Measurements from ENCODE around the gene GNAL.
A peak's percentile ranks its signal among the peaks of the same experiment; 100 is the strongest.
"Not testable (repeated sequence)": the region's sequence is repeated elsewhere in the genome, so short reads cannot be mapped to it uniquely, and the experiment has no call there.

The GNAL gene

DNA sequence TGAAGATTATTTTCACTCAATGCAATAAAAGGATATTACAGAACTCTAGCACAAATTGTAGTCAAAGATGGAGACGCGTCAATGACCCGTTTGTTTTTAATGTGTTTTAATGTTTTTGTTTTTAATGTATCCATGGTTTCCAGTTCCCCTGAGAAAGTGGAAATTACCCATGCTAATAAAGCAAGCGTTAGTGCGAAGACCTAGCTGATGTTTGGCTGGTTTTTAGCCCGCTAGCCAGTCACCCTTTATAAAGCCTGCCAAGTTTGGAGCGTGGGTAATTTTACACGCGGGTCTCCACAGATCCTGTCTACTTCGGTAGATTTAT is 161.7 kb downstream of the GNAL start:
- DNase-seq (ENCODE audit: low read depth), result no peak

DNA sequence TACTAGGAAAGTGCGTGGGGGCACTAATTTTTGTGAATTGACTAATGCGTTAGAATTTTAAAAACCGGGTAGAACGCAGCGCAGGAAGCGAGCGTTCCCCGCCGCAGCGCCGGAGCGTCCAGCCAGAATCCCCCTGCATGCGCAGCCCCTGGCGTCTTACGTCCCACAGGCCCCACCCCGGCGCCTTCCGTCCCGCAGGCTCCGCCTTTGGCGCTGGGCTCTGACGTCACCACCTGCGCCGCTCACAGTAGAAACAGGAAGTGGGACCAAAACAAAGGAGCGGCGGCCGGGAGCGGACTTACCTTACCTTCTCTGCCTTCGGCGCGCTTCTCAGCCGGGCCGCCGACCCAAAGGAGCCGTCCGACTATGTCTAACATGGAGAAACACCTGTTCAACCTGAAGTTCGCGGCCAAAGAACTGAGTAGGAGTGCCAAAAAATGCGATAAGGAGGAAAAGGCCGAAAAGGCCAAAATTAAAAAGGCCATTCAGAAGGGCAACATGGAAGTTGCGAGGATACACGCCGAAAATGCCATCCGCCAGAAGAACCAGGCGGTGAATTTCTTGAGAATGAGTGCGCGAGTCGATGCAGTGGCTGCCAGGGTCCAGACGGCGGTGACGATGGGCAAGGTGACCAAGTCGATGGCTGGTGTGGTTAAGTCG is 162.2 kb downstream of the GNAL start, which contains the start of gene CHMP1B:
Gene CHMP1B, plus strand, starts transcription at position 268 of the 660 bp plus-strand sequence. Its CDS starts 99 bp downstream, at position 367.
- peak; percentile 97 for DNase-seq (ENCODE audit: low read depth)

DNA sequence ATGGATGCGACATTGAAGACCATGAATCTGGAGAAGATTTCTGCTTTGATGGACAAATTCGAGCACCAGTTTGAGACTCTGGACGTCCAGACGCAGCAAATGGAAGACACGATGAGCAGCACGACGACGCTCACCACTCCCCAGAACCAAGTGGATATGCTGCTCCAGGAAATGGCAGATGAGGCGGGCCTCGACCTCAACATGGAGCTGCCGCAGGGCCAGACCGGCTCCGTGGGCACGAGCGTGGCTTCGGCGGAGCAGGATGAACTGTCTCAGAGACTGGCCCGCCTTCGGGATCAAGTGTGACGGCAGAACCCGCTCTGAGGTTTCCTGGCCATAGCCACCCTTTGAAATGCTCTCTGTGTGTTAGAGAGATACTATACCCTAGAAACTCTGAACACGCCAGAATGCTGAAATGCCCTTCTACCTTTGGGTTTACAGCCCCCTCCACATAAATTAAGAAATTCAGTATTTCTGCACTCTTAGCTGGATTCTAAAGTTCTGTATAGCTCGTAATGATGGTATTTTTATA is 162.8 kb downstream of the GNAL start:
- DNase-seq (ENCODE audit: low read depth), result peak; percentile 4

DNA sequence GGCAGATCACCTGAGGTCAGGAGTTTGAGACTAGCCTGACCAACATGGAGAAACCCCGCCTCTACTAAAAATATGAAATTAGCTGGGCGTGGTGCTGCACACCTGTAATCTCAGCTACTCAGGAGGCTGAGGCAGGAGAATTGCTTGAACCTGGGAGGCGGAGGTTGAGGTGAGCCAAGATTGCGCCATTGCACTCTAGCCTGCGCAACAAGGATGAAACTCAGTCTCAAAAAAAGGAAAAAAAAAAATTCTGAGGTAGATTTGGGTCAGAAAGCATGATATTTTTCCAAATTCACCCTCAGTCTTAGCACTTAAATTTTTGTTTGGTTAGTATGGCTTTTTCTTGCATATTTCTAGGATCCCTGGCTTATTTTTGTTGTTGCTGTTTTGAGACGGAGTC is 165.5 kb downstream of the GNAL start:
- DNase-seq (ENCODE audit: low read depth), result not testable (repeated sequence)

DNA sequence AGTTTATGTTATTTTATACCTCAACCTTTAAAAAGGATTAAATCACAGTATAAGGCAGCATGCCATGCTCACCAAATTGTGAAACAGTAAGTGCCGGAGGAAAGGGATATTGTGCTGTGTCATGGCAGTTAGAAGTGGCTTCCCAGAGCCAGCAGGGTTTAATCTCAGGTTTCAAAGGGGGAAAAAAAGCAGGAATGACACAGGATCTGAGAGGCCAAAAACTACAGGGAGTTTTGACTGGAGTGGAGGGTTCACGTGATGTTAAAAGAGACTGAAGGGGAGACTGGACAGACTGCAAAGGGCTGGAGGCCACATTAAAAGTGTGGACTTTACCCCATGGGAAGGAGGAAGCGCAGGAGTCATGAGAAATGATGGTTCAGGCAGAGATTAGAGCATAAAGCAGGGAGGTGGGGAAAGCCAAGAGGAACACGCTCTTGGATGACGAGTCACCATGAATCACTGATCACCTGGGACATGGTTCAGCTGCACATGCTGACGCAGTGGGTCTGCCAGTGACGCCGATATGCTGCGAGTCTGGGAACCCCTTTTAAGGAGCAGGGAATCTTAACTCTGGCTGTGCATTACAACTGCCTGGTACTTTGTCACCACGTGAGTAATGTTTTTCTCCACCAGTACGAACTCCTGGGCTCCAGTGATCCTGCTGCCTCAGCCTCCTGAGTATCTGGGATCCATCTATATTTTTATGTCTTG is 168.3 kb downstream of the GNAL start:
- no peak for DNase-seq (ENCODE audit: low read depth)

DNA sequence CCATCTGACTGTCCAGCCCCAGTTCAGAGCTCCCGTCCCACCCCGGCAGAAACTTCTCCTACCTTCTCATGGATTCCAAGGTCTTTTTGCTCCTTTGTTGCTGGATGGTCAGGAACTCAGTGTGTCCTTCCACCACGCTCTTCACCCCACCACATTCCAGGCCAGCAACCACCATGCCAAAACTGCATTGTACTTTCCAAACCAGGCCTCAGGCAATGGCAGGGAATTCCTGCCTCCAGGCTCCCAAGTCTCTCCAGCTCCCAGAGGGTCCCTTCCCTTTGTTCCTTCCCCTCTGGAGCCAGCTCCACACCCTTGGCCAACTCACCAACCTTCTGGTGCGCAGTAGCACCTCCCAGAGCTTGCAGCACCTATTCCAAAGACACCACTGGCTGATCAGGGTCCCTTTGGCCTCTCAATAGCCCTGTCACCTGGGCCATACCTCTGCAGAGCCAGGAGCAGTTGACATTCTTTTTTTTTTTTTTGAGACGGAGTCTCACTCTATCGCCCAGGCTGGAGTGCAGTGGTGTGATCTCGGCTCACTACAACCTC is 170.3 kb downstream of the GNAL start:
- DNase-seq (ENCODE audit: low read depth), result no peak

DNA sequence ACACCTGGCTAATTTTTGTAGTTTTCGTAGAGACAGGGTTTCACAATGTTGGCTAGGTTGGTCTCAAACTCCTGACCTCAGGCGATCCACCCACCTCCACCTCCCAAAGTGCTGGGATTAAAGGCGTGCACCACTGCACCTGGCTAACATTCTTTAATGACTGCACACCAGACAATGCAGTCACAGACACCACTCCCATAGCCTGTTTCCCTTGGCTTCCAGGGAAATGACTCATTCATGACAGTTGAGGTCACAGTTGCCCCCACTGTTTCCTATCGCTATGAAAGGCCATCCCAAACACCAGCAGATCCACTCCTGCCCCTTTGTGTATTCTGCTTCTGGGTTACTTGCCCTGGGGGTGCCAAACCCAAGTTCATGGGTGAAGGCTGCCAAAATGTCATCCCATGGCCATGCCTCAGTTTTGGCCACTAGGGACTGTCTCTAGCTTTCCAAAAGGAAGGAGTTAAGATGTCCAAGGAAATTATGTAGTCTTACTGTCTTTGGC is 170.9 kb downstream of the GNAL start:
- DNase-seq (ENCODE audit: low read depth), result no peak

DNA sequence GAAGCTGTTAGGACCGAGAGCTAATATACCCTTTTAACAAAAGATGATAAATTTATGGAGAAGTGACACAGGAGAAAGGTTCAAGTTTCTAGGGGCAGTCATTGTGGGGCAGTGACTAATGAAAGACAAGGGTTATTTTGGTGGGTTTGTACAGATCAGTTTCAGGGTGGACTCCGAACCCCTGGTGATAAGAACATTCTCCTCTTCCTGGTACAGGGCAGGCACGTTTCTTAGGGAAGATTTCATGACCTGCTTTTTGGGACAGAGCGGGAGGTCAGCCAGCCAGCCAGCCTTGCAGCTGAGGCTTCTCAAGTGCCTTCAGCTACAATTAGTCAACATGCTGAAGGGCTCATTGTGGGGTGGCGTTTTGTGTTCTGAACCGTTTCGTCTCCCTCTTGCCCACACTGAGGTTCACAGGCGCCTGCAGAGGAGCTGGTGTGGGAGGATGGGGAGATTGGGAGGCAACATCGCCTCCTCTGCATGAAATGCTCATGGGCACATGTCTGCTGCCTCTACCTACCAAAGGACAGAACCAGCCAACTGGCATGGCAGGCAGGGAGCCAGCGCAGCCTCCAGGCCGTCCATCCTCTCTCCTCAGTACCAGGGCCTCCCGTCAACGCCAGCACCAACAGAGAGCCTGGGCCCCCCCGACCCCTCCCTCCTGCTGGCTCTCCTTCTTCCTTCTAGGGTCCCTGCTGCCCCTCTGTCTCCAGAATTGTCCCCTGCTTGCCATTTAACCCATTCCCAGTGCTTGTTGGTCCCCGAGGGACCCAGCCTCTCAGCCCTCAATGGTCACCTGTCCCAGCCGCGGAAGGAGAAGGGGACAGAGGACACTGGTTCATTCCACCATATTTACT is 171.8 kb downstream of the GNAL start:
- DNase-seq (ENCODE audit: low read depth), result no peak

DNA sequence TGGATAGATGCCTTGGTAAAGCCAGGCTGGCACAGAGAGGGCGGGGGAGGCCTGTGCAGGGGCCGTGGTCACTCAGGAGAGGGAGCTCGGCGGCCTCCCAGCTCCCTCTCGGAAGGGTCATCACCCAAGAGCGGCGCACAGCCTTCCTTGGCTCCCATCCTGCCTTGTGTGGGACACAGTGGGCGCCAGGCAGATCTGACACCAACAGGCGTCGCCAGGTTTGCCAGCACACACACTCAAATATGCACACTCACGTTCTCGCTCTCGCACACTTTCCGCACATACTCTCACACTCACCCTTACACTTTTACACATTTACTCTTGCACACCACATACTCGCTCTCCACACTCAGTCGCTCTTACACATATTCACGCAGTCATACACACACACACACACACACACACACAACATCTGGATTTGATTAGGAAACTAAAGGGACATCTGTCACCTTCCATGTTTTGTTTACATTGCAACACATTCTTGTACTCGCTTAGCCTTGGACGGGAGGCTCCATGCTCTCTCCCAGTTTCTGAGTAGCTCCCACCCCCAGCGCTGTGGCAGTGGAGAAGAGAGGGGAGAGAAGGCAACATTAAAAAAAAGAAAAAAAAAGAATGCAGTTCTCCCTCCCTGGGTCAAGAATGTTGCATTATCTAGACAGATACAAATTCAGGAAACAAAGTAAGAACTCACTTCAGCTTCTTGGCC is 172.7 kb downstream of the GNAL start:
- no peak for DNase-seq (ENCODE audit: low read depth)

DNA sequence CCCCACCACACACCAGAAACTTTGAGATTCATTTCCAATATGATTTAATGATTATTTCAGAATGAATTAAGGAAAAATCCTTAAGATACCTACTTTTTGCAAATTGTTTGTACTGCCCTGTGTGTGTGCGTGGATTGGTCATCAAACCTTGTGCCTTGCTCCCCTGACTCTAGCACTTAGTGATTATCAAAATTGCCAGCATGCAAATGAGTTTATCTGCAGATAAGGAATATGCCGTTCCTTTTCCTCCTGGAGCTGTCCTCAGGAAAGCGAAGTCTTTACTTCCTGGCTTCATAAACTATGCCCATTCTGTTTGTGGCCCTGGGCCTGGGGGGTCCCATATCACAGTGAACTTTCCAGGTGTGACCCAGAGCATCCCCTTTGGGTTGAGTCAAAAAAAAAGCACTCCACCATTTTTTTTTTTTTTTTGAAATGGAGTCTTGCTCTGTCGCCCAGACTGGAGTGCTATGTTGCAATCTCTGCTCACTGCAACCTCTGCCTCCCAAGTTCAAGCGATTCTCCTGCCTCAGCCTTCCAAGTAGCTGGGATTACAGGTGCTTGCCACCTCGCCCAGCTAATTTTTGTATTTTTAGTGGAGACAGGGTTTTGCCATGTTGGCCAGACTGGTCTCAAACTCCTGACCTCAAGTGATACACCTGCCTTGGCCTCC is 173.5 kb downstream of the GNAL start:
- no peak for DNase-seq (ENCODE audit: low read depth)

DNA sequence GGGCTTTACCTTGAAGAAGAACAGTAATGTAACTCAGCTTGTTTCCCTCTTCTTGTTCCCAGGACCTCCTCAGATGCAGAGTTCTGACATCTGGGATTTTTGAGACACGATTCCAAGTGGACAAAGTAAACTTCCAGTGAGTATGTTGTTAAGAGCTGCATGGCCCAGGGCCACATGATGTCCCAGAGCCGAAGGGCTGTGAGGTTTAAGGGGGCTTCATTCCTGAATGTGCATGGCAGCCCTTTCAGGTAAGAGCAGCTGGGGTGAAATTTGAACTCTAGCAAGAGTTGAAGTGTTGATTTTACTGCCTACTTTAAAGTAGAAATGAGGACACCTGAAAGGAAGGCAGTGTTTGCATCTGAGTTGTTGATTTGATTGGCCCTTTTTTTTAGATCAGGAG is 175.4 kb downstream of the GNAL start:
- DNase-seq (ENCODE audit: low read depth), result no peak

DNA sequence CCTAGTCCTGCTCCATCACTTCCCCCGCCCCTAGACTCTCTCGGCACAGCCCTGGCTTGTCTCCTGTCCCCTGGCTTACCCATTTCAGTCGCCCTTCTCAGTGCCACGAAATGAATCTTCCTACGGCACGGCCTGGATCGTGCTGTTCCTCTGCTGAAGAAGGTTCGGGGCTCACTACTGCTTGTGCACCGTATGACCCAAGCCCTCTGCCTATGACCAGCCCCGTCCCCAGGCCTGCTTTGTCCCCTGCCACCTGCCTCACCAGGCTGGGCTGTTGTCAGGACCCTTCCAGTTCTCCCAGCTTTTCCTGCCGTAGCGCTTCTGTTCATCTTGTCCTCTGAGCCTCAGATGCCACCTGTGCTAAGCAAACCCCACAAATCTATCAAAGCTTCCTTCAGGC is 176.0 kb downstream of the GNAL start:
- no peak for DNase-seq (ENCODE audit: low read depth)

DNA sequence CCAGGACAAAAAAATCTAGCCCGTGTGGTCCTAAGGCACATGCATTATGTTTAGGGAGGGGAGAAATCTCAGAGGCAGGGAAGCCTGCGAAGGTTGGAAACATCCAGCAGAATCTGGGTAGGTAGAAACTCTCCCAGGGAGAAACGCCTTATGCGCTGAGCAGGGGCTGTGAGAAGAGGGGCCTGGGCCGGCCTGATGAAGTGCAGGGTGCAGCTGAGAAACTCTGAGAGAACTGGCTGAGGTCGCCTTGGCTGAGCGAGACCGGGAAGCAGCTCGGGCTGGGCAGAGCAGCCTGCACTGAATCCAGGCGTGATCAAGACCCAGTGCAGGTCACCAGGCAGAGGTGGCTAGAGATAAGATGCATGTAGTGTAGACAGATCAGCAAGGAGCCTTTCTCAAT is 177.3 kb downstream of the GNAL start:
- no peak for DNase-seq (ENCODE audit: low read depth)

DNA sequence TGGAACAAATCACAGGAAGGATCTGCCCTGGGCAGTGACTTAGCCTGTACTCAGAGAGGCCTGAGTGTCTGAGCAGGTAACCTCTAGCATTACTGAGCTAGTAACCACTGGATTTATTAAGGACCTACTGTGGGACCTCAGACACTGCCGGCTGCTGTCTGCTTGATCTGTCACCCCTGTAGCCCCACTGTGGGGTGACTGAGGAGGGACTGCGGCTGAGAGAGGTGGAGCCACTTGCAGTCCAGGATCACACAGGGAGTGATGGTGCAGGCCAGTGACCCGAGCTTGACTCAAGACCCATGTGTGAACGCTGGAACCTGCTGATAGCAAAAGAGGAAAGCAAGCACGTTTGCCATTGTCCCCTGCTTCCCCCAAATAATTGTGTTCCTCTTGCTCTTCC is 177.7 kb downstream of the GNAL start:
- DNase-seq (ENCODE audit: low read depth), result no peak

DNA sequence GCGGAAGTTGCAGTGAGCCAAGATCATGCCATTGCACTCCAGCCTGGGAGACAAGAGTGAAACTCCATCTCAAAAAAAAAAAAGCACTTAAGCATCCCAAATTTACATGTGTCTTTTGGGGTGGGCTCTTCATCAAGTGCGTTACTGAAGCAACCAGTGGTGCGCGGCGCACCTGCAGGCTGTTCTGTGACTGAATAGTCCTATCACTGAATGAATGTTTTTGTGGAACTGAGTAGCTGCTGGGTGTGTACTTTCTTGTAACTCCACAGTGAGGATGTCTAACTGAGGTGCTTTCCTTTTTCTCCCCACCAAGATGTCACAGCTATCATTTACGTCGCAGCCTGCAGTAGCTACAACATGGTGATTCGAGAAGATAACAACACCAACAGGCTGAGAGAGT is 179.2 kb downstream of the GNAL start:
- DNase-seq (ENCODE audit: low read depth), result no peak

DNA sequence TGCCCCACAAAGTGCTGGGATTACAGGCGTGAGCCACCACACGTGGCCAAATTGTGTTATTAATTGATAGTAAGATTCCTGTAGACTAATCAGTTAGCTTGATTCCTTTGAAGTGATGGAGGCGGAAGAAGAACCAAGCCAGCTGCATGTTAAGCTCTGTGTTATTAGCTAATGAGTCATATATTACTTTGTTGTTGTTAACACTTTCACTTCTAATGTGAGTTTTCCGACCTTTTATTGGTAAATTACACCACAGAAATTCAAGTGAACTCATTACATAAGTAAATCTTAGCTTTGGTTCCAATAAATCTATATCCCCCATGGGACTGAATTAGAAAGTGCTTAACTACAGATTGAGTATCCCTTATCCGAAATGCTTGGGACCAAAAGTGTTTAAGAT is 182.4 kb downstream of the GNAL start:
- no peak for DNase-seq (ENCODE audit: low read depth)

DNA sequence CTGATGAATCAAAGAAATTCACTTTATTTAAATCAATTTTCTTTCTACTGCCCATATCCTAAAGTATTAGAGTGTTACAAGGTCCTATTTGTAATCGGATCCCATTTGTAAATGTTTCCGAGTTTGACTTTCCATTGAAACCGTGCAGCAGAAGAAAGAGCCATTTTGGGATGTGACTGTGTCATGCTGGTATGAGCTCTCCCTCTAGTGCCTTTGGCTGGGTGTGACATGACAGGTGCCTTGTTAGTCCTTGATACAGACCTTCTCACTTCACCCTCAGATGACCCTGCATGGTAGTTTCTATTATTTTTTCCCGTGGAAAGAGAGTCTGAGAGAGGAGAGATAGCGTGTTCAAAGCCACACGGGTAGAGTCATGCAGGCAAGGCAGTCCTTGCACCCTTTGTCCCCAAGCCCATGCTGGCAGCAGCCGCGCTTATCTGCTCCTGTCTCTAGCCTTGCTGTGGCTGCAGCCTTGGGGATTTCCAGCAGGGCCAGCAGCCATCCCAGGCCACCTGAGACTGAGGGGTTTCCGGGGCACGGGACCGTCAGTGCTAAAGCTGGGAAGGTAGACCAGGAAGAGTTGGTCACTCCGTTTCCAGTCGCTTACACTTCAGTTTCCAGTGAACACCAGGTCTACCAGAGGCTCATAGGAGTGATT is 183.5 kb downstream of the GNAL start:
- DNase-seq (ENCODE audit: low read depth), result no peak

DNA sequence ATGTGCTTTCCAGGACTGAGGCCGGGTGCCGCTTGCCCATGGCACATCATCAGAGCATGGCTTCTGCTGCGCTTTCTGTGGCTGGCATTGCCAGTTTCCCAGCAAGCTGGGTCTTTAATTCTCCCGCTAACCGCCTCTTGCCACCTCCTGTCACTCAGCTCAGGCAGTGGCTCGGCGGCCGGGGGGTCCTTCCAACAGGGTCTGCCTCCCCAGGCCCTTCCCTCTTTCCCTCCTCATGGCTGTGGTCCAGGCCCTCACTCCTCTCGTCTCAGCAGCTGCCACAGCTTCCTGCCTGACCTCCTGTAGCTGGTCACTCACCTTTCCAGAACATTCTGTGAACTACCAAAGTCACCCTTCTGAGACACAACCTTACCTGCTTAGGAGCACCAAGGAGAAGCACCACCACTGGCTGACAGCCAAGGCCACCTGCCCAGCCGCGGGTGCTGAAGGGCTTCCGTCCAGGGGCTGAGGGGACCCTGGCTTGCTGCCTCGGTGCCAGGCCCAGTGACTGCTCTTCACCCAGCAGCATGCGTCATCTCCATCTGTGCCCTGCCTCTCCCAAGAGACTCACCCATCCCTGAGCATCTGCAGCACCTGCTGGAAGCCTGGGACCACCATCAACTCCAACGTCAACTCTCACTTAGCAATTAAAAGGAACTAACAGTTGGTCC is 184.7 kb downstream of the GNAL start:
- no peak for DNase-seq (ENCODE audit: low read depth)

DNA sequence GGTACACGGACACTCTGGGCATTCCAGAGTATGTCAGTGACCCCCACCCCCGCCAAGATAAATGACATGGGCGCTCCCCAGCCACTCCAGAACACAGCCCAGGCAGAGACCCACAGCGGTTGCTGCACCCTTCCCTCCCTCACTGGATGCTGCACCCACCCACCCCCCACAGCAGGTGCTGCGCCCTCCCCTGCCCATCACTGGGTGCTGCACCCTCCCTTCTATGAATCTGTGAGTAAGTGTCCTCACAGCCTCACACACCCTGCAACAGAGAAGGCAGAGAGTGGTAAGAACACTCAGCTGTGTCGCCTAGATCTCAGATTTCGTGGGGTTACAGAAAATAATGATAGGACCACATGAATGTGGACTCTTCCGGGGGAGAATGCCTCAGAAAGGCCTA is 185.6 kb downstream of the GNAL start:
- DNase-seq (ENCODE audit: low read depth), result no peak

Measured in stimulated activated CD8-positive, alpha-beta memory T cell treated with anti-CD3 and anti-CD28 coated beads, Interleukin-15, amount 100 ng/mL, for 24 hours (primary cell).